HG03354 (cell line): ENCODE data around the gene SCIMP.

Experiments
- ATAC-seq: cut with Tn5 transposase; IDR thresholded peaks from one replicate; pipeline ENCODE4 v1.9.1; 2021; ENCODE audit warnings: mild to moderate bottlenecking; ENCODE audit not compliant: unreplicated experiment, poor library complexity, severe bottlenecking

The SCIMP gene

DNA sequence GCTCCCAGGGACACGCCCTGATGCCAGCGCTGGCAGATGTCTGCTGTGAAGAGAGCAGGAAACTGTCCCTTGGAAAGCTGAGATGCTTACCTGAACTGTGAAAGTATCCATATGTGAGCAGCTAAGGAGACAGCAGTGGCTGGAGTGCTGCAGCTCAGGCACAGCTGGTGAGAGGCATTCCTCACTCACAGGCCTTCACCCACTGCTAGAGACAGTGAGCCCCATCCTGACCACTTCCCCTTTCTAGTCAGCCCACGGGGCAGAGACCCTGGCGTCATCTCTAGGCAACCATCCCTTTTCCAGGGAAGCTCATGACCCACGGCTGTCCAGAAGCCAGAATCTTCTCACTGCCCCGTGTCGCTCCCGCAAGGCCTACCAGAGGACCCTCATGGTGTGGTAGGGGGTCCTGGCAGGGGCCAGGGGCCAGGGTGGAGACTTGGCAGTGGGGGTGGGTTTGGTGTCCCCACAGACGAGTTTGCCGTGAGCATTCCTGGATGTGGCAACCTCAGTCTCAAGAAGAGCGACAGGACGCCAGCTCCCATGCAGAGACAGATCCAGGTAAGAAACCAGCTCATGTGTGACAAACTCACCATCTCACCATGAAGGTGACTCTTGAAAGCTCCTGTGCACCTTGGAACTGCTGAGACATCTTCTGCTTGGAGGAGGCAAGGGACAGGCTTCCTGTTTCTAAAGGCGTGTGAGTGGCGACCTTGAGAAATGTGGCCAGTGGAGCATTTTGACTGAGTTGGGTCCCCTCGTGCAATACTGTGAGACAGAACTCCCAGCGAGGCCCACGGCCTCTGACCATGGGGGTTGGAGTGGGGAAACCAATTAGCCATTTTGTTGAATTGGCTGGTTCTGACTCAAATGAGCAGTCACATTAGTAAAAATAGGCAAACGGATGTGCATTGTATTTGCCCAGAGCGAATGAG lies at the start of gene SCIMP:
Gene SCIMP, minus strand, starts transcription at position 216 of the 932 bp plus-strand sequence. Its CDS starts 105 bp downstream, at position 111.
- ATAC-seq, result peak; percentile 67

DNA sequence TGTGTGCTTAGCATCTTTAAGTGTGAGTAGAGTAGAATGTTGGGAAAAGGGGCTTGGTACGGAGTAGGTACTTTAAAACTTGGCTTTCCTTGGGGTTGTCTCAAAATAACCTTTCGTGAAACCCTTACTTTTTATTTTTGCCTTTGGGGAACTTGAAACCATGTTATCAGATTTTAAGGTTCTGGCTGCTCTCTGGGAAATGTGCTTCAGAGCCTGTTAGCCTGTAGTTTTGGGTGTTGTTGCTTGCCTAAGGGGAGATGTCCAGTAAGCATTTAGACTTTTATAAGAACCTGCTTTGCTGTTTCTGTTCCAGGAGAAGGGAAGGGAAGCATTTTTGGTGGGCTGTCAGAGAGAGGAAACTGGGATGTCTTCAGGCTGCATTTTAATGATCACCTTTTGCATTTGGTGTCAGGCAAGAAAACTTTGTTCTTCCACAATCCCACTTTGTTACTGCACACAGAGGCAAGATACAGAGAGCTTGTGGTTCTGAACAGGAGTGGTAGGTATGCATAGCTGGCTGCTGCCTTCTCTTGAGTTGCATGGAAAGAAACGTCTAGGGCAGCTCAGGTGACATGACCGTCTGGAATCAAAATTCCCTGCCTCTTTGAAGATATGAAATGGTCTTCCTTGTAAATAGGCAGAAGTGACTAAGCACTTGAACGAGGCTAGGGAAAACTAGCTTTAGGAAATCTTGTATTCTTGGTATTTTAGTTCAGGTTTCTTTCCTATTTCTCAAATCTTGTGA lies 49.1 kb upstream of the SCIMP start:
- no peak for ATAC-seq

DNA sequence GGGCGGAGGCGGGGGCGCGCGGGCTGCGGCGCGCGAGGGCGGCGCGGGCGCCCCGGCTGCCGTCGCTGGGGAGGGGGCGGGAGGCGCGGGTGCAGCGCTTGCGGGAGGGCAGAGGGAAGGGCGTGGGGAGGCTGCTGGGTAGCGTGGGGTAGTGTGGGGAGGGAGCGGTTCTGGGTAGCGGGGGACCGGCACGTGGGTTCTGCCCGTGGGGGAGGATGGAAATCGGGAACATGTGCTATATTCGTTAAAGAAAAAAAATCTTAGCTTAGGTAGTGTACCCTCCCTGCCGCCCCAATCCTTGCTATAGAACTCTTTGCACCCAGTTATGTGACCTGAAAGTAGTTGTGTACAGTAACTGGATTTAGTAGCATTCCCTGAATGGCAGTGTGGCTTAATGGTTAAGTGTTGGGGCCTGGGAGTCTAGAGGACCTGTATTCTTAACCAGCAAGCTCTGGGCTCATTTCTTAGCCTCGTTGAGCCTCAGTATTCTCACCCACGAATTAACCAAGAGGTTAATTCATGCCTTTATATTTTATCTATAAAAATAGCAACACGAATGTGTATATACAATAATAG lies 48.1 kb upstream of the SCIMP start:
- peak; percentile 12 for ATAC-seq

DNA sequence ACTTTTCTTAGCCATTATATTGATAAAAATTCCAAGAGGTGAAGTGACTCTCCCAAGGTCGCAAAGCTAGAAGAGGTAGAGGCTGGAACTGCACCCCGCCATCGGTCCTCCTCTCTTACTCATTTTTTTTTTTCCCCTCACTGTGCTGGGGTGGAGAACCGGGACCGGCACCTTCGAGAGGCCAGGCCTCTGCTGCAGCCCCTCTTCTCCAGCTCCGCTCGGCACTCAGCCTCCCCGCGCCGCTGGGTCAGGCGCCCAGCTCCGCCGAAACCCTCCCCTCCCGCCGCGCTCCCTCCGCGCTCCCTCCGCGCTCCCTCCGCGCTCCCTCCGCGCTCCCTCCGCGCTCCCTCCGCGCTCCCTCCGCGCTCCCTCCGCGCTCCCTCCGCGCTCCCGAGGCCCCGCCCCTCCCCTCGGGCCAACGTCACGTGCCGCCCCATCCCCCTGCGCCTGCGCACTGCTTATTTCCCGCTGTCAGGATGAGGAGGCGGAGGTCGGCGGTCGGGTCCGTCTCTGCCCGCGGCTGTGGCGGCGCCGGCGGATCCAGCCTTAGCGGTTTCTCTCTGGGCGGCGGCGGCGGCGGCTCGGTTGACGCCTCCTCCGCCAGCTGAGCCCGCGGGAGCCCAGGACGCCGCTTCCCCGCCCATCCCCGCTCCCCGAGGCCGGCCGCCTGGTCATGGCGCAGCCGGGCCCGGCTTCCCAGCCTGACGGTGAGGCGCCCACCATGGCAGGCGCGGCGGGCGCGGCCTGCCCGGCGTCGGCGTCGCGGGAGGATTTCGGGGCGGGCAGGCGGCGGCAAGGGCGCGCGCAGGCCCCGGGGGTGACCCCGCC lies 47.4 kb upstream of the SCIMP start, which contains the start of gene RABEP1:
Gene RABEP1, plus strand, starts transcription at position 471 of the 828 bp plus-strand sequence. Its CDS starts 203 bp downstream, at position 674.
- peak; percentile 76 for ATAC-seq

- no peak for ATAC-seq
Observed at GRCh38 chr17:5272322-5272721, 37.7 kb upstream of the SCIMP start.

- ATAC-seq, result no peak
Observed at GRCh38 chr17:5269241-5269960, 34.7 kb upstream of the SCIMP start.

GRCh38 chr17:5264893-5265292 lies 30.2 kb upstream of the SCIMP start:
- no peak for ATAC-seq

- ATAC-seq, result no peak
Observed at GRCh38 chr17:5263441-5263840, 28.8 kb upstream of the SCIMP start.

DNA sequence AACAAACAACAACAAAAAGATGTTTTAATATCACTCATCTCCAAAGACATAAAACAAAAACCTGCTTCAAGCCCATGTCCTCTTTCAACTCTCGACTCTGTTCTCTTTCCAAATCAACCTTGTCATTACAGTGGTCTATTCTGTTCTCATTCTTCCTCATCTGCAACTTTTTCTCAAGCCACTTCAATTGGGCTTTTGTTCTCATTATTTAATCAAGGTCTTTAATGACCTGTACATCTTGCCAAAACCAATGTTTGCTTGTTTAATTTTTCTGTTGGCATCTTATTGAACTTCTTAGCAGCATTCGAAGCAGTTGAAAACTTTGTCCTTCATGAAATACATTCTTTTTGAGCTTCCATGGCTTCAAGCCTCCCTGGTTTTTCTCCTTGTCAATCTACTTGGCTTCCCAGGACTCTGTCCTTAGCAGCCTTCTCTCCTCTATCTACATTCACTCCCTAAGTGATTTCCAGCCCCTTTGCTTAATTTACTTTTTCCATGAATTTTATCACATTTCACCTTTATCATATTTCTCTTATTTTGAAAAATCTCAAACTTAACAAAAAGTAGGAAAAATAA lies 27.8 kb upstream of the SCIMP start:
- ATAC-seq, result no peak

DNA sequence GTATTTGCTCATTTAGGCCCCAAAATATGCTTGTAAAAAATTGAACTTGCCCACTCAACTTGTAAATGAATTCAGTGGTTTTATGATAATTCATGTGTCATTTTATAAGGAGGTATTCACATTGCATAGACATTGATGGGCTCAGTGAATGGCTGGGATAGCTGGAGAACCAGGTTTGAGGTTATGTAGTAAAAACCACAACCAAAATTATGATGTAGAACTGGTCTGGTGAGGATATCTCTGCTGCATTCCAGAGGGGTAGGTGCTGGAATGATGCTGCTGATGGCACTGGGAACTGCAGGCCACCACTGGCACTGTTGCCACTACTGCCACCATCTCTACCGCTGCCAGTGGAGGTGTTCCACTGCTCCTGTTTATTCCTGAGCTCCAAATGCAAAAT lies 25.9 kb upstream of the SCIMP start:
- ATAC-seq, result no peak

GRCh38 chr17:5257124-5257523 lies 22.5 kb upstream of the SCIMP start:
- no peak for ATAC-seq

DNA sequence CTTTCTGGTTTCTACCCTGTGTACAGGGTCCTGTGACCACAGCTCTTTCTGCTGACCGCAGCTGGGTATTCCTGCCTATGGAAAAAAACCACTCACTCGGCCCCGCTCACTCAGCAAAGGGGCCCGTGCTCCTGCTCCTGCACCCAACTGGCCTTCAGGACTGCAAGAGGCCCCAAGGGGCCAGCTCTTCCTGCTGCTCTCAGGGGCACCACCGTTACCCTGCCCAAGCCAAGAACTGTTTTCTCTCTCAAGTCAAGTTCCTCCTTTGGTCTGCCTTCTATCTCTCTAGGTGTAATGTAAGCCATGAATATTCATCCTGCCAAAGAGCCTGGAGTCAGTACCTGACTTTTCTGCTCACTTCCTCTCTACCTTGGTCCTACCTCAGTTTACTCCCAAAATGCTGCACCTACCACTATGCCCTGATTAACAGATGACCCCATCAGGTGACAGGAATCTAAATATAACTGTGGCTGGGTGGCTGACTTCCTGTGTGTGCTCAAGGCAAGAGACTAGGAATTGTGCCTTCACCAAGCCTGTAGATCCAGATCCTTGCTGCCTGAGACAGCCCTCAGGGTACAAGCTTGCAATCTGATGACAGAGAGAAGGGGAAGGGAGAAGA lies 20.4 kb upstream of the SCIMP start:
- ATAC-seq, result no peak

DNA sequence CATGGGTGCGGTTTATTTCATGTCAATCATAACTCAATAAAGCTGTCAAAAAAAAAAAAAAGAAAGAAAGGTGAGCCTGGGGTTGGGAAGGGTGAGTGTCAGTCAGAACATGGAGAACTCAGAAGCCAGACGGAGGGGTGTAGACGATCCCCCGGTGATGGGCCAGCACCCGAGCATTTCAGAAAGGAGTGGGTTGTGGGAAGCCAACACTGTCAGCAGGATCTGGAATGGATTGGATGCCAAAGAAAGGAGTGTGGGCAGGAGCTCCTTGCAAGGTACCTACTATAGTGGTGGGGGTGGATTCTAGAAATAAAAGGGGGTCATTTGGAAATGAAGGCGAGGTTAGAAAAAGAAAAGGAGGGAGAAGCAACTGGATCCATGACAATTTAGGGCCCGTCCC lies 19.8 kb upstream of the SCIMP start:
- ATAC-seq, result no peak

GRCh38 chr17:5249615-5250014 lies 15.0 kb upstream of the SCIMP start:
- no peak for ATAC-seq

- no peak for ATAC-seq
Observed at GRCh38 chr17:5248821-5249479, 14.3 kb upstream of the SCIMP start.

DNA sequence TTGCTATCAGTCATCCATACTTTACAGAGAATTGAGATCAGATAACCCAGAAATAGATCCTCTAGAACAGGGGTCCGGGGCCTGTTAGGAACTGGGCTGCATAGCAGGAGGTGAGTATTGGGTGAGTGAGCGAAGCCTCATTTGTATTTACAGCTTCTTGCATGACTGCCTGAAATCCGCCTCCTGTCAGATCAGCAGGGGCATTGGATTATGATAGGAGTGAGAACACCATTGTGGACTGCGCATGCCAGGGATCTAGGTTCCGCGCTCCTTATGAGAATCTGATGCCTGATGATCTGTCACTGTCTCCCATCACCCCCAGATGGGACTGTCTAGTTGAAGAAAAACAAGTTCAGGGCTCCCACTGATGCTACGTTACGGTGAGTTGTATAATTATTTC lies 13.0 kb upstream of the SCIMP start:
- ATAC-seq, result no peak

DNA sequence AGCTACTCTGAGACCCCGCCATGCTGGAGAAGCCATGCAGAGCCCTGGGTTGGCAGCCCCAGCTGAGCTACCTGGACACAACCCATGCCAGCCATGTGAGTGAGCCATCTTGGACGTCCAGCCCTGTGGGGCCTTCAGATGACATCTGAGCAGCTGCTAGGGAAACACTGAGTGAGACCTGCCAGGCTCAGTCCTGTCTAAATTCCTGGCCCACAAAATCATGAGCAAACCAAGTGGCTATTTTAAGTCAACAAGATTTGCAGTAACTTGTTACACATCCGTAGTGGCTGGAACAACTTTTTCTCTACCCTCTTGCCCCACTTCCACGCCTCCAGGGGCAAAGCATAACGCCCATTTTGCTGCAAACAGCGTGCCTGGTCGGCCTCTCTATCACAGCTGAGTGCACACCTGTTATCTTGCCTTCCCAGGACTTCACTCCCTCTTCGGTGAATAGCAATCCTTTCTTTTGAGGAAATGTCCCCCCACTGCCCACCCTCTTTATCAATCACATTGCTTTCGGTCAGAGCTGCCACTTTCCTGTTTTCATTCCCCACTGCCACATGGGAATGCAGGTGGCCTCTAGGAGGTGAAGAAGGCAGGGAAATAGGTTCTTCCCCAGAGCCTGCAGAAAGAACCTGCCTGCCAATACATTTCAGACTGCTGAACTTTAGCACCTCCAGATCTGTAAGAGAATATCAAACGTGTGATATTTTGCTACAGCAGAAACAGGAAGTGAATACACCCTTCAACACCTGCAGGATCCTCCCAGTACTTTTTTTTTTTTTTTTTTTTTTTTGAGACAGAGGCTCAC lies 7.4 kb upstream of the SCIMP start:
- ATAC-seq, result peak; percentile 58
